Panc1 (cell line): ENCODE results near the gene LIX1L. TPM values are rescaled to one million over a fixed set of nuclear protein-coding genes. Genes with fewer than 3 reads are reported as not detected.

ENCODE experiments used
- ATAC-seq: fragments of 200-7000 bp; cut with Tn5 transposase; 2 replicates; pipeline ENCODE4 v1.9.1; 2020; ENCODE audit warnings: mild to moderate bottlenecking, moderate library complexity
- BruUV-seq: library from RNA; stranded (reverse); fragments of 400-500 nt; replicated peaks from 2 replicates; lab custom pipeline; 2021; lab: Mats Ljungman, UMichigan
- CTCF ChIA-PET: fragments of 300-600 bp; sonication (Branson Sonifier 250); formaldehyde crosslinking; loops from one replicate; lab custom pipeline; 2022; ENCODE audit warnings: antibody characterized with exemption; lab: Charles Lee
- POLR2A ChIA-PET: fragments of 300-600 bp; sonication (Branson Sonifier 250); formaldehyde crosslinking; loops from one replicate; lab custom pipeline; 2022; ENCODE audit warnings: antibody characterized with exemption; lab: Charles Lee
- DNase-seq: peaks from one replicate; pipeline ENCODE4 v3.0.0-alpha.2; 2010; ENCODE audit warnings: low read depth, low spot score
- H3K27ac ChIP-seq: 2 replicates; pipeline ENCODE4 v1.5.1; 2011; ENCODE audit warnings: mild to moderate bottlenecking, low read length, inconsistent platforms
- H3K27me3 ChIP-seq: fragments of 200-500 bp; sonication (Bioruptor generic); 2 replicates; pipeline ENCODE4 v1.6.0; 2014; ENCODE audit warnings: low read length, inconsistent platforms; ENCODE audit not compliant: control insufficient read depth, insufficient read depth
- H3K36me3 ChIP-seq: fragments of 200-500 bp; sonication (Bioruptor generic); 2 replicates; pipeline ENCODE4 v1.5.1; 2014; ENCODE audit warnings: inconsistent platforms, mild to moderate bottlenecking, low read length, moderate library complexity; ENCODE audit not compliant: control insufficient read depth, insufficient read depth
- H3K4me1 ChIP-seq: 2 replicates; pipeline ENCODE4 v1.5.1; 2011; ENCODE audit warnings: inconsistent platforms, mild to moderate bottlenecking, low read length, moderate library complexity; ENCODE audit not compliant: control insufficient read depth, insufficient read depth
- H3K4me3 ChIP-seq, 2 experiments: 2 replicates each; pipeline ENCODE4 v1.5.1; 2011 to 2012; ENCODE audit warnings: low read depth in 2 of 2, low read length in 2 of 2, mild to moderate bottlenecking in 2 of 2, inconsistent platforms in 1 of 2, moderate library complexity in 1 of 2
- H3K9me3 ChIP-seq: fragments of 200-500 bp; sonication (Bioruptor generic); 2 replicates; pipeline ENCODE4 v1.5.1; 2014; ENCODE audit warnings: low read depth, mild to moderate bottlenecking, inconsistent platforms, low read length, moderate library complexity; ENCODE audit not compliant: control insufficient read depth, insufficient read depth
- POLR2AphosphoS5 ChIP-seq: IDR thresholded peaks from 2 replicates; pipeline ENCODE4 v1.6.1; 2012; ENCODE audit warnings: mild to moderate bottlenecking, low read depth, low read length, moderate library complexity
- SIN3A ChIP-seq: IDR thresholded peaks from 2 replicates; pipeline ENCODE4 v1.6.1; 2012; ENCODE audit warnings: low read depth, mild to moderate bottlenecking, low read length, moderate library complexity, borderline replicate concordance; ENCODE audit not compliant: insufficient read depth
- TCF7L2 ChIP-seq: IDR thresholded peaks from 2 replicates; pipeline ENCODE4 v1.6.1; 2011; ENCODE audit warnings: mild to moderate bottlenecking, low read depth, low read length, inconsistent platforms
- in situ Hi-C: cut with HindIII; loops from 2 replicates; pipeline ENCODE4 v1.10.0; 2016; ENCODE audit warnings: low sequenced_read_pairs, low pct_unique_long_range_greater_than_20kb
- intact Hi-C: fragments of 100-400 bp; cut with micrococcal nuclease; formaldehyde crosslinking; loops from one replicate; pipeline ENCODE4 v1.10.0; 2022; ENCODE audit not compliant: unreplicated experiment
- total RNA-seq: library from RNA; stranded (reverse); gene quantifications from one replicate; pipeline ENCODE4 v1.2.1, GENCODE V29; 2021; ENCODE audit not compliant: unreplicated experiment
- TF ChIP-seq, protein P1 (sequence below): fragments of 450-650 bp; IDR thresholded peaks from 2 replicates; pipeline ENCODE4 v1.5.1; 2017; ENCODE audit warnings: mild to moderate bottlenecking
- TF ChIP-seq, protein P2 (sequence below), 2 experiments: IDR thresholded peaks; 2 replicates each; pipeline ENCODE4 v1.6.1; 2011 to 2012; ENCODE audit warnings: low read depth in 2 of 2, control low read depth in 1 of 2, low read length in 1 of 2, mild to moderate bottlenecking in 1 of 2, moderate library complexity in 1 of 2; ENCODE audit not compliant: insufficient read depth in 1 of 2

Gene LIX1L
- total RNA-seq, 1 experiment from 2014 or later, result 23.3 TPM

DNA sequence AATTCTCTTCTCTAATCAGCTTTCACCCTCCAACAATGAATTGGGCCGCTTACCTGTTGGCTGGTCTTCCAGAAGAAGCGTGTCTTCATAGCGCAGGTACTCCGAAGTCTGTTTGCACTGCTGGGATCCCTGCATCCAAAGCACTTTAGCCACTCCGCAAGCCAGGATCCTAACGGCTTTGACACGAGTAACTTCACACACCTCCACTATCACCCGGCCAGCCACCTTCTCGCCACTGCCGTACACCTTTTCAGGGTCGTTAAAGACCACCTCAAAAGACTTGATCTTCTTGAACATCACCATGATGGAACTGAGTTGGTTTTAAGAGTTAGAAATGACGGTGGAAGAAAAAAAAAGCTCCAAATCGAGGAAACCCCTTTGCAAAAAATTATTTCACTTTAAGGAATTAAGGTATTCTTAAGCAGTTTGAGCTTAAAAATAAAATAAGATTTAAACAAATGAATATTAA, 38.2 kb upstream of the LIX1L start:
- POLR2A ChIA-PET, result interaction anchor here (0.6 kb wide), 1 partner anchor 381 kb away, joined by 3 read pairs; no protein-coding TSS in a partner anchor
- no peak for DNase-seq
- peak overlapping the region; percentile 61 to 73 for H3K4me3 ChIP-seq

DNA sequence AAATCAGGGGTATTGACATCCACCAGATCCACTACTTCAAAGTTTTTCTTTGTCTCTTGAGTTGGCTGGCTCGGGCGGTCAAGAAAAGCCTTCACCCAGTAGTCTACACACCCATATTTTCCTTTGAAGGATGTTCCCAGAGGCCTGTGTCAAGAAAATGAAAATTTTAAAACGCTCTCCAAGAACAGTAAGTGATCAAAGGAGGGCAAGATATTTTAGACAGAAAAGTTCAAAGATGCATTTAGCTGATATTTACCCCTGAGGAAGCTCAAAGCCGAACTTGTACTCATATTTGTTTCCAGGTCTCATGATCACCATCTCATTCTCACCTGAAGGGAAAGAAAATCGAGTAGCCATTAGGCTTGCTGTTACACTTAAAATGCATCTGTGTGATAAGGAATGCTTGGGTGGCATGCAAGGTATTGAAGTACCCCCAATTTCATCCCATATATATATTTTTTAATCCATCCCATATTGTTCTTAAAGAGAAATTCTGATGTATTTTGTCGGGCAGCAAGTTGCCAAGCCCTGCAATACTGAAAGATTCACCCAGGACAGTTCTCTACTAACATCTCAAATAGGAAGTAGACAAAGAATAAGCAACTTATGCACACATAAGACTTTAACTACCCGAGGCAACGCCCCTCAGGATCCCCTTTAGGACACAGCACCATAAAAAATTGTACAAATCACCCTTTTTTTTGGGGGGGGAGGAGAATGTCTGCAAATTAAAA, 37.5 kb upstream of the LIX1L start:
- no peak for TF ChIP-seq TCF7L2
- TF ChIP-seq POLR2AphosphoS5, result no peak
- TF ChIP-seq, protein P1, sequence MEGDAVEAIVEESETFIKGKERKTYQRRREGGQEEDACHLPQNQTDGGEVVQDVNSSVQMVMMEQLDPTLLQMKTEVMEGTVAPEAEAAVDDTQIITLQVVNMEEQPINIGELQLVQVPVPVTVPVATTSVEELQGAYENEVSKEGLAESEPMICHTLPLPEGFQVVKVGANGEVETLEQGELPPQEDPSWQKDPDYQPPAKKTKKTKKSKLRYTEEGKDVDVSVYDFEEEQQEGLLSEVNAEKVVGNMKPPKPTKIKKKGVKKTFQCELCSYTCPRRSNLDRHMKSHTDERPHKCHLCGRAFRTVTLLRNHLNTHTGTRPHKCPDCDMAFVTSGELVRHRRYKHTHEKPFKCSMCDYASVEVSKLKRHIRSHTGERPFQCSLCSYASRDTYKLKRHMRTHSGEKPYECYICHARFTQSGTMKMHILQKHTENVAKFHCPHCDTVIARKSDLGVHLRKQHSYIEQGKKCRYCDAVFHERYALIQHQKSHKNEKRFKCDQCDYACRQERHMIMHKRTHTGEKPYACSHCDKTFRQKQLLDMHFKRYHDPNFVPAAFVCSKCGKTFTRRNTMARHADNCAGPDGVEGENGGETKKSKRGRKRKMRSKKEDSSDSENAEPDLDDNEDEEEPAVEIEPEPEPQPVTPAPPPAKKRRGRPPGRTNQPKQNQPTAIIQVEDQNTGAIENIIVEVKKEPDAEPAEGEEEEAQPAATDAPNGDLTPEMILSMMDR, result no peak
- TF ChIP-seq SIN3A, result no peak
- TF ChIP-seq, protein P2, sequence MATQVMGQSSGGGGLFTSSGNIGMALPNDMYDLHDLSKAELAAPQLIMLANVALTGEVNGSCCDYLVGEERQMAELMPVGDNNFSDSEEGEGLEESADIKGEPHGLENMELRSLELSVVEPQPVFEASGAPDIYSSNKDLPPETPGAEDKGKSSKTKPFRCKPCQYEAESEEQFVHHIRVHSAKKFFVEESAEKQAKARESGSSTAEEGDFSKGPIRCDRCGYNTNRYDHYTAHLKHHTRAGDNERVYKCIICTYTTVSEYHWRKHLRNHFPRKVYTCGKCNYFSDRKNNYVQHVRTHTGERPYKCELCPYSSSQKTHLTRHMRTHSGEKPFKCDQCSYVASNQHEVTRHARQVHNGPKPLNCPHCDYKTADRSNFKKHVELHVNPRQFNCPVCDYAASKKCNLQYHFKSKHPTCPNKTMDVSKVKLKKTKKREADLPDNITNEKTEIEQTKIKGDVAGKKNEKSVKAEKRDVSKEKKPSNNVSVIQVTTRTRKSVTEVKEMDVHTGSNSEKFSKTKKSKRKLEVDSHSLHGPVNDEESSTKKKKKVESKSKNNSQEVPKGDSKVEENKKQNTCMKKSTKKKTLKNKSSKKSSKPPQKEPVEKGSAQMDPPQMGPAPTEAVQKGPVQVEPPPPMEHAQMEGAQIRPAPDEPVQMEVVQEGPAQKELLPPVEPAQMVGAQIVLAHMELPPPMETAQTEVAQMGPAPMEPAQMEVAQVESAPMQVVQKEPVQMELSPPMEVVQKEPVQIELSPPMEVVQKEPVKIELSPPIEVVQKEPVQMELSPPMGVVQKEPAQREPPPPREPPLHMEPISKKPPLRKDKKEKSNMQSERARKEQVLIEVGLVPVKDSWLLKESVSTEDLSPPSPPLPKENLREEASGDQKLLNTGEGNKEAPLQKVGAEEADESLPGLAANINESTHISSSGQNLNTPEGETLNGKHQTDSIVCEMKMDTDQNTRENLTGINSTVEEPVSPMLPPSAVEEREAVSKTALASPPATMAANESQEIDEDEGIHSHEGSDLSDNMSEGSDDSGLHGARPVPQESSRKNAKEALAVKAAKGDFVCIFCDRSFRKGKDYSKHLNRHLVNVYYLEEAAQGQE (IDR thresholded peaks at IDR 0.05; ENCODE audit: insufficient read depth in 1 of 2, low read depth in 2 of 2, low read length in 1 of 2), result no peak
- peak overlapping the region; percentile 61 to 73 for H3K4me3 ChIP-seq
- CTCF ChIA-PET, result no interaction called here
- no TSS peak for BruUV-seq
- peak overlapping the region; percentile 84 for H3K27ac ChIP-seq
- DNase-seq (no peak), ATAC-seq (no peak)
- intact Hi-C loops (no loop called here), in situ Hi-C loops (no loop called here)
- no peaks in the 10 kb centered on the region; the same call in 1 of the 2 replicates for H3K27me3 ChIP-seq
- no peaks in the 10 kb centered on the region for H3K9me3 ChIP-seq
- H3K4me1 ChIP-seq, result peaks cover 16% of the 10 kb centered on the region
- peaks cover 2% of the 10 kb centered on the region; the same call in 1 of the 2 replicates for H3K36me3 ChIP-seq
- POLR2A ChIA-PET, result no interaction called here

More for the DNA sequence above, 38.2 kb upstream of the LIX1L start:
- no TSS peak for BruUV-seq
- Histone ChIP-seq H3K36me3 (peaks cover 2% of the 10 kb centered on the region; the same call in 1 of the 2 replicates), H3K9me3 (no peaks in the 10 kb centered on the region), H3K27me3 (no peaks in the 10 kb centered on the region; the same call in 1 of the 2 replicates), H3K27ac (peak overlapping the region; percentile 84), H3K4me1 (peaks cover 16% of the 10 kb centered on the region)
- in situ Hi-C loops (no loop called here), intact Hi-C loops (no loop called here)
- ATAC-seq, result no peak
- CTCF ChIA-PET, result interaction anchor here (1.6 kb wide), 1 partner anchor 11 kb away, joined by 5 read pairs; no protein-coding TSS in a partner anchor
- TF ChIP-seq, protein P1, result no peak
- TF ChIP-seq SIN3A (no peak), POLR2AphosphoS5 (no peak), TCF7L2 (no peak)
- TF ChIP-seq, protein P2 (IDR thresholded peaks at IDR 0.05; ENCODE audit: insufficient read depth in 1 of 2, low read depth in 2 of 2, low read length in 1 of 2), result no peak
